ENCODE results near the gene EIF3L.
A peak's percentile ranks its signal among the peaks of the same experiment; 100 is the strongest.

Gene EIF3L

GRCh38 chr22:37930270-37930951, 81.2 kb downstream of the EIF3L start:
- no peak for DNase-seq

- no peak for DNase-seq
These were observed 81.8 kb downstream of the EIF3L start for GRCh38 chr22:37930952-37931440.

- DNase-seq, result no peak
These were observed 82.7 kb downstream of the EIF3L start for GRCh38 chr22:37931893-37932389.

- no peak for DNase-seq
These were observed 83.2 kb downstream of the EIF3L start for GRCh38 chr22:37932401-37932800.

- no peak for DNase-seq
These were observed 83.8 kb downstream of the EIF3L start for GRCh38 chr22:37932821-37933578.

GRCh38 chr22:37933711-37934376, 84.6 kb downstream of the EIF3L start:
- DNase-seq, result peak; percentile 71
